ENCODE data around the gene PAEP.

The PAEP gene

DNA sequence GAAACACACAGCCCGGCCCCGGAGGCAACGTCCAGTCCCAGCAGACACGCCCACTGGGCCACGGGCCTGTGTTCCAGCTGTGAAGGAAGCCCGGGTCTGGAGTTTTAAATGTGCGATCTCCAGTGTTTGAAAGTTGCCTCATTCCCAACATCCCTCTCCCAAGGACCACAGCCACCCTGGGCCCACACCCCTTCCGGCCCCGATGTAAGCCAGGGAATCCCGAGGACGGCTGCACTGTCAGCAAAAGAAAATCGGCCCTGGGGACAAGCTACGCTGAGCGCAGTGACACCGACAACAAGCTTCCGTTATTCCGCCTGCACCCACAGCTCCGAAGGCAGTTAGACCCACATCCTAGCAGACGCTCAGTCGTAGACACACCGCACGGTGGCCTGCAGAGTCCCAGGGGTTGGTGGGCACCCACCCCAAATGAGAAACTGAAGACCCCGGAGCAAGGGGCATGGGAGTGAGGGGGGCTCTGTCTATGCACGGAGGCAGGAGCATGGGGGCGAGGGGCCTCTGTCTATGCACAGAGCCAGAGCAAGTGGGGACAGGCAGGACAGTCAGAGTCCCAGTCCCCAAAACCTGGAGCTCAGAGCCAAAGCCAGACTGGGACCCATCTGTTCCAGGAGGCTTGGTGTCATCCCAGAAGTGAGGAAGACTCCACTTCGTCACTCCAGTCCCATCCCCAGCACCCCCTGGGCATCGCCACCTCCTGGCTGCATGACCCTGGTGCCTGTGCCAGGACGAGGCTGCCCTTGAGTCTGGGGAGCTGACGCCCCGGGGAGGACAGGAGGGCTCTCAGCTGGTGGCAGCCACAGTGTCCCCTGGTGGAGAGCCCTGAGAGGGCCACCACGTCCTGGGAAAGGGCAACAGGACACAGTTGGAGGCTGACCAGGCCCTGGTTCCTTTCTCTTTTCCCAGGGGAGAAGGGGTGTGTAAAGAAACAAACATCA, 54.4 kb downstream of the PAEP start:
- DNase-seq (ENCODE audit: low spot score): no peak
